MV-4-11 (cell line): ENCODE measurements around the gene OTUD3.
"Not testable (repeated sequence)": the region's sequence is repeated elsewhere in the genome, so short reads cannot be mapped to it uniquely, and the experiment has no call there.

Experiments
- DNase-seq: peaks from one replicate; lab custom pipeline; 2025; lab: John Stamatoyannopoulos, UW

The OTUD3 gene

GRCh38 chr1:19918057-19918456 lies 35.9 kb downstream of the OTUD3 start:
- DNase-seq, result peak; percentile 65

GRCh38 chr1:19920132-19920710 lies 38.0 kb downstream of the OTUD3 start:
- DNase-seq, result no peak

- DNase-seq, result no peak
Measured at GRCh38 chr1:19921310-19921709, 39.1 kb downstream of the OTUD3 start.

- DNase-seq, result no peak
Measured at GRCh38 chr1:19922015-19922688, 40.0 kb downstream of the OTUD3 start.

GRCh38 chr1:19923137-19923952 lies 41.1 kb downstream of the OTUD3 start, which contains the start of gene PLA2G2E:
PLA2G2E (minus strand) TSS chr1:19923617; CDS start chr1:19923559, 58 bp downstream.
- DNase-seq, result no peak

DNA sequence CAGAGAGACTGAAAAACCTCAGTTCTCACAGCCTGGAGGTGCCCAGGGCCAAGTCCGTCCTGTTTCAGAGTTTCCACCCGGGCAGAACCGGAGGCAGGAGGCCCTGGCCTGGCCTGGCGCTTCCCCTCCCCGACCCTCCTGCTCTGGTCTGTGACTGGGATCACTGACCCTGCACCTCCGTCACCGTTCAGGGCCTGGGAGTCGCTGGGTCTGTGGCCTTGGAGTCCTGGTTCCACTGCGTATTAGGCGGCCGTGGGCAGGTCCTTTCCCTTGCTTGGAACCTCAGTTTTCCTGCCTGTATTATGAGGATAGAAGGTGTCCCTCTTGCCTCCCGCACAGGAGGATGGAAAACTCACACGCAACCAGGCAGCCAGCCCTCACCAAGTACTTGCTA lies 41.8 kb downstream of the OTUD3 start:
- no peak for DNase-seq

- DNase-seq, result no peak
Measured at GRCh38 chr1:19925342-19926070, 43.3 kb downstream of the OTUD3 start.

GRCh38 chr1:19926296-19927129 lies 44.3 kb downstream of the OTUD3 start:
- no peak for DNase-seq

DNA sequence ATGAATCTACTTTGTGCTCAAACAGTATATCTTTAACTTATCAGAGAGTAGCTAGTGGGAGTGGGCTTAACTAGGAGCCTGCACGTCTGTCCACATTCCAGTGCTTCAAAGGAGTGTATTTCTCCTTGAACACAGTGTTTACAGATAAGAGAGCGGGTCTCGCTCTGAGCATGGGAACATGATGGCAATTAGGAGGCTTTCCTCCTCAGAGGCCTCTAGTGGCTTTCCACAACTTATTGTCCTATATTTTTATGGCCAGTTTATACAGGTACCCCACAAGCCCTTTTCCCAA lies 44.9 kb downstream of the OTUD3 start:
- DNase-seq, result not testable (repeated sequence)

- no peak for DNase-seq
Measured at GRCh38 chr1:19932866-19933265, 50.7 kb downstream of the OTUD3 start.

DNA sequence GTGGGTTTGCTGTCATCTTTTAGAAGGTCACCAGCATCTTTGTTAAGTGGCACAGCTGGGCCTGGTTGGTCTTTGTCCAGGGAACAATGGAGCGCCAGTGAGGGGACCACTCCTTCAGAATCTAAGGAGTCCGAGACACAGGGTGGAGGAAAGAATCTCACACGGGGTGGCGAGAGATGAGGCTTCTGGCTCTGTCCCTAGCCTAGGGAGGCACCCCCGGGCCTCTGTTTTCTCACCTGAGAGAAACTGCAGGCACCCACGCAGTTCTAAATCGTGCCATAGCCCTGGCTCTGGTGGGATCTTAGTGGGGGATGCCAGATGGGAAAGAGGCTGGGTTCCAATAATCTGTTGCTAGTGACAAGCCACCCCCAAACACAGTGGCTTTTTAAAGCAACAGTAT lies 52.1 kb downstream of the OTUD3 start:
- DNase-seq, result no peak

DNA sequence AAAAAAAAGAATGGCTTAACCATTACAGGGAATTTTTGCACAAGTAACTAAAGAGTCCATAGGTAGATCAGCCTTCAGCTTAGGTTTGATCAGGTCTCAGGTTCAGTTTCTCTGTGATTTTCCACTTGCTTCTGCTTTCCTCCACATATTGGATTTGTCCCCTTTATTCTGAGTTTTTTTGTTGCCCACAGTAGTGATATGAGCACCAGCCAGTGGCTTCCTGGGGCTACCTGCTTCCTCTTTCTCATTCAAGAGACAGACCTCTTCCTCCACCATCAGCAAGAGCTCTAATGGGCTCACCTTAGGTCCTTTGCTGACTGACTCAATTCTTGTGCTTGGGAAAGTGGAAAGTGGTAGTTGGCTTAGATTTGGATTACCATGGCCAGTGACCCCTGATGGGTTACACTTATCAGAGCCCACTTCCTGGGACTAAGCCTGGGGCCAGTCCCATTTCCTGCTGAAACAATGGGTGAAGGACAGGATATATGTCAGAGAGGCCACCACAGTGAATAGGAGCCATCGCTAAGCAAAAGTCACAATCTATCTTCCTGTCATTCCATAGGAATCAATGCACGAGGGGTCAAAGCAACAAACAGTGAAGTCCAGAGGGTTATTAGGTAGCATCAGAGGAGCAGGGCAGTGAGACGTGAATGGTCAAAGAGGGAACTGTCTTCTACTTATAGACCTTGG lies 54.0 kb downstream of the OTUD3 start:
- DNase-seq, result peak; percentile 56

GRCh38 chr1:19938472-19938871 lies 56.3 kb downstream of the OTUD3 start:
- no peak for DNase-seq

DNA sequence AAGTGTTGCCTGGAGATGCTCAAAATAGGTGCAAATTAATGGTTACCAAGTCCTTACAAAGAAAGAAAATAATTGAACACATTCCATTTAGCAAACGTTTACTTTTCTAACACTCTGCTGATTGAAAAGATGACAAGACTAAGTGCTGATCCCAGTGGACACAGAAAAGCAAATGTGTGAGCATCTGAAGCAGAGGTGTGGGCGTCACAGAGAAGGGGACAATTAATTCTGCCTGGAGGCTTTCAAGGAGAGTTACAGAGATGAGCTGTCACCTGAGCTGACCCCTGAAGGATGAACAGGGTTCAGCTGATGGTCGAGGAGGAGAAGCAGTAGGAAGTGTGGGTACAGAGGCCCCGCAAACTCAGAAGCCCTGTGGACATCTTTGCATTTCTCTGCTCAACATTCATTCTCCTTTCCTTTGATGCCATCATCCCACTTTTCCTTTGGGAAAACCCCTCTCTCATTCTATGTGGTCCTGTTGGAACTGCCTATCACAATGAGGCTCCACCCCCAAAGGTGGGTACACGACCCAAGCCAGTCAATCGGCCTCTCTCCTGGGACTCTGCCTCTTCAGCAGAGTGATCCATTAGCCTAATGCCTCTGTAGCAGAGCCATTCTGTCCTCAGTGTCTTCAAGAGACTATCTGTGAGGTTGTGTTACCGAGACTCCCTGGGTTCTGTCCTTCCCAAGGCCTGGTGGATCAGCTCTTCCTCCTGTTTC lies 58.5 kb downstream of the OTUD3 start:
- no peak for DNase-seq

DNA sequence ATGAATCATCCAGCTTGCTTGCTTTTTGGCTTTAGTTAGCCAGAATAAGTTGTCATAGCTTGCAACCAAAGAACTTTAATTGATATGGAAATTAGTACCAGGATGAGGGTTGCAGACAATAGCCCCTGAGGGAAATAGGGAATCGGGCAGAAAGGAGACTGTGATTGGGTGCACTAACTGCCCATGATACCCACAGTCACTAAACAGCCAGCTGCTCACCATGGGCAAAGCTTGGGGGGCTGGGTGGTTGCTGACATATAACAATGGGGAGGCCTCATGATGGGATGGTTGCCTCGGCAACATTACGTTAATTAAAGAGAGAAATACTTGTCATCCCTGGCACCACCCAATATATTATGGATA lies 59.0 kb downstream of the OTUD3 start:
- no peak for DNase-seq

GRCh38 chr1:19942088-19942487 lies 59.9 kb downstream of the OTUD3 start:
- no peak for DNase-seq

DNA sequence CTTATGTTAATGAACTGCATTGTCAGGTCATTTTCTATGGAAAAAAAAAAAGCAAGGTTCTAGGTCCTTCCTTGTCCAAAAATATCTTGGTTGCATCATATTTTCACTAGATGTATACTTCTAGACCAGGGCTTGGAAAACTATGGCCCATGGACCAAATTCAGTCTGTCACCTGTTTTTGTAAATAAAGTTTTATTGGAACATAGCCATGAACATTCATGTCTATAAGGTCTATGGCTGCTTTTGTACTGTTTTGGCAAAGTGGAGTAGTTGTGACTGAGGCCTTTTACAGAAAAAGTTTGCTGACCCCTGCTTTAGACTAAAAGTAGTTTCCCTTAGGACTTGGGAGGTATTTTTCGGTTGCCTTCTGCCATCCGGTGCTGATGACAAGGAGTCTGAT lies 60.5 kb downstream of the OTUD3 start:
- DNase-seq, result no peak

DNA sequence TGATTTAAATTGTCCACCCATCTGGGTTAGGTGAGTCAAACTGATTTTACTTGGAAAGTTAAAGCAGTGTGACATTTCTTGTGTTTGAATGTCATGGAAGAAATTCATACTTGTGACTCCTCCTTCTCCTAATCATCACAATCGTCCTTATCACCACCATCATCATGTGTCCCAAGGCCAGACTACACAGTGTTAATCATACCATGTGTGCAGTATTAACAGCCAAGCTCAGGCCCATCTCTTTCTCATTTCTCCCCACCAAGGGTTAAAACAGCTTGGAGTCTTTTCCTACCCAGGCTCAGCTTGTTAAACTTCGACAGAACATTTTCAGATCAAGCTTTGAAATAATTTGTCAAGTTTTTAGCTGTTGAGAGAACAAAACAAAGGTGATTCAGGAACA lies 63.7 kb downstream of the OTUD3 start:
- DNase-seq, result no peak

GRCh38 chr1:19946331-19946751 lies 64.1 kb downstream of the OTUD3 start:
- DNase-seq, result no peak

- no peak for DNase-seq
Measured at GRCh38 chr1:19946971-19947370, 64.8 kb downstream of the OTUD3 start.

- DNase-seq, result peak; percentile 1
Measured at GRCh38 chr1:19949016-19949415, 66.8 kb downstream of the OTUD3 start.
